IMR-90 (cell line): ENCODE results near the gene TMPRSS3. TPM values are rescaled to one million over a fixed set of nuclear protein-coding genes. Genes with fewer than 3 reads are reported as not detected.

Source experiments
- ATAC-seq: fragments of 200-7000 bp; cut with Tn5 transposase; 2 replicates; pipeline ENCODE4 v1.9.1; 2020; ENCODE audit warnings: low read depth, mild to moderate bottlenecking, moderate library complexity
- BruUV-seq: library from RNA; stranded (reverse); fragments of 400-500 nt; replicated peaks from 2 replicates; lab custom pipeline; 2021; lab: Mats Ljungman, UMichigan
- CTCF ChIA-PET: fragments of 300-600 bp; formaldehyde crosslinking; extraction: SDS; loops from one replicate; lab custom pipeline; 2021; ENCODE audit warnings: antibody characterized with exemption; lab: Yijun Ruan, JAX
- POLR2A ChIA-PET: fragments of 300-600 bp; sonication (Branson Sonifier 250); formaldehyde crosslinking; loops from one replicate; lab custom pipeline; 2022; ENCODE audit warnings: antibody characterized with exemption; ENCODE audit not compliant: unreplicated experiment; lab: Charles Lee
- DNase-seq: peaks from one replicate; pipeline ENCODE4 v3.0.0; 2013
- H2AFZ ChIP-seq: replicated peaks from 2 replicates; pipeline ENCODE3; 2013; ENCODE audit warnings: low read length, mild to moderate bottlenecking; ENCODE audit not compliant: poor library complexity
- H2AK5ac ChIP-seq: 2 replicates; pipeline ENCODE4 v1.6.1; 2013; ENCODE audit warnings: low read depth, low read length, inconsistent platforms
- H2AK9ac ChIP-seq: replicated peaks from 2 replicates; pipeline ENCODE3; 2013; ENCODE audit warnings: mild to moderate bottlenecking, low read depth, low read length, moderate library complexity; ENCODE audit not compliant: poor library complexity
- H2BK120ac ChIP-seq: 2 replicates; pipeline ENCODE4 v1.6.1; 2013; ENCODE audit warnings: low read depth, low read length, inconsistent platforms
- H2BK15ac ChIP-seq: 3 replicates; pipeline ENCODE4 v1.6.1; 2013; ENCODE audit warnings: low read depth, low read length, inconsistent platforms
- H2BK20ac ChIP-seq: 2 replicates; pipeline ENCODE4 v1.6.1; 2013; ENCODE audit warnings: low read depth, mild to moderate bottlenecking, inconsistent platforms, low read length, moderate library complexity
- H2BK5ac ChIP-seq: 2 replicates; pipeline ENCODE4 v1.6.1; 2013; ENCODE audit warnings: mild to moderate bottlenecking, low read depth, low read length, inconsistent platforms; ENCODE audit not compliant: poor library complexity, severe bottlenecking
- H3K14ac ChIP-seq: replicated peaks from 2 replicates; pipeline ENCODE4 v1.6.1; 2013; ENCODE audit warnings: low read depth, low read length, inconsistent platforms
- H3K18ac ChIP-seq: 2 replicates; pipeline ENCODE4 v1.6.1; 2013; ENCODE audit warnings: low read depth, low read length, control low read depth
- H3K23ac ChIP-seq: 2 replicates; pipeline ENCODE4 v1.6.1; 2013; ENCODE audit warnings: low read depth, low read length, inconsistent platforms
- H3K27ac ChIP-seq: 2 replicates; pipeline ENCODE4 v1.5.1; 2013; ENCODE audit warnings: mild to moderate bottlenecking, control low read depth, low read length; ENCODE audit not compliant: insufficient read depth
- H3K27me3 ChIP-seq: 2 replicates; pipeline ENCODE4 v1.6.1; 2013; ENCODE audit warnings: low read length; ENCODE audit not compliant: control insufficient read depth, insufficient read depth
- H3K36me3 ChIP-seq: 2 replicates; pipeline ENCODE4 v1.6.1; 2013; ENCODE audit warnings: low read length, mixed read lengths; ENCODE audit not compliant: control insufficient read depth, insufficient read depth
- H3K4ac ChIP-seq: 2 replicates; pipeline ENCODE4 v1.6.1; 2013; ENCODE audit warnings: low read depth, low read length, inconsistent platforms
- H3K4me1 ChIP-seq: 2 replicates; pipeline ENCODE4 v1.6.1; 2013; ENCODE audit warnings: low read length, mixed read lengths; ENCODE audit not compliant: control insufficient read depth, insufficient read depth
- H3K4me2 ChIP-seq: 2 replicates; pipeline ENCODE4 v1.6.1; 2013; ENCODE audit warnings: low read depth, mild to moderate bottlenecking, control low read depth, low read length, moderate library complexity
- H3K4me3 ChIP-seq: 2 replicates; pipeline ENCODE4 v1.5.1; 2013; ENCODE audit warnings: low read depth, mild to moderate bottlenecking, control low read depth, low read length, moderate library complexity; ENCODE audit not compliant: insufficient read depth
- H3K56ac ChIP-seq: 2 replicates; pipeline ENCODE4 v1.6.1; 2013; ENCODE audit warnings: low read length, inconsistent platforms; ENCODE audit not compliant: insufficient read depth; ENCODE audit errors: extremely low read depth
- H3K79me1 ChIP-seq, 2 experiments: 2 replicates each; pipeline ENCODE4 v1.6.1; 2013; ENCODE audit warnings: low read length in 2 of 2, inconsistent platforms in 1 of 2, low read depth in 1 of 2
- H3K9ac ChIP-seq: 2 replicates; pipeline ENCODE4 v1.6.1; 2013; ENCODE audit warnings: low read depth, low read length, control low read depth
- H3K9me1 ChIP-seq: 2 replicates; pipeline ENCODE4 v1.6.1; 2013; ENCODE audit warnings: low read length, inconsistent platforms; ENCODE audit not compliant: insufficient read depth
- H3K9me3 ChIP-seq: 2 replicates; pipeline ENCODE4 v1.6.1; 2013; ENCODE audit warnings: low read length; ENCODE audit not compliant: control insufficient read depth, insufficient read depth
- H4K20me1 ChIP-seq: 2 replicates; pipeline ENCODE4 v1.6.1; 2013; ENCODE audit warnings: low read length, inconsistent platforms; ENCODE audit not compliant: insufficient read depth
- H4K5ac ChIP-seq: 2 replicates; pipeline ENCODE4 v1.6.1; 2013; ENCODE audit warnings: mild to moderate bottlenecking, low read depth, low read length, control low read depth
- H4K8ac ChIP-seq, 2 experiments: 2 replicates each; pipeline ENCODE4 v1.6.1; 2013; ENCODE audit warnings: low read depth in 2 of 2, low read length in 2 of 2, control low read depth in 1 of 2, inconsistent platforms in 1 of 2
- H4K91ac ChIP-seq: 2 replicates; pipeline ENCODE4 v1.6.1; 2013; ENCODE audit warnings: low read depth, low read length, inconsistent platforms; ENCODE audit not compliant: insufficient read depth
- BHLHE40 ChIP-seq: fragments of 150-350 bp; IDR thresholded peaks from 2 replicates; pipeline ENCODE4 v1.6.1; 2016; ENCODE audit warnings: mild to moderate bottlenecking, low read depth, low read length
- CEBPB ChIP-seq: IDR thresholded peaks from 2 replicates; pipeline ENCODE4 v1.6.1; 2012; ENCODE audit warnings: low read depth, low read length, improper control_type of control experiment
- CHD1 ChIP-seq: IDR thresholded peaks from 2 replicates; pipeline ENCODE4 v1.6.1; 2012; ENCODE audit warnings: low read depth, low read length, improper control_type of control experiment
- CTCF ChIP-seq: conservative IDR thresholded peaks from 2 replicates; pipeline ENCODE4 v1.5.1; 2012; ENCODE audit warnings: mild to moderate bottlenecking, low read depth, low read length, improper control_type of control experiment
- ELK1 ChIP-seq: fragments of 150-350 bp; IDR thresholded peaks from 2 replicates; pipeline ENCODE4 v1.6.1; 2016; ENCODE audit warnings: low read depth, mild to moderate bottlenecking, low read length, moderate library complexity, borderline replicate concordance
- FOS ChIP-seq: fragments of 150-350 bp; IDR thresholded peaks from 2 replicates; pipeline ENCODE4 v1.6.1; 2016; ENCODE audit warnings: low read depth, low read length
- MAFK ChIP-seq: IDR thresholded peaks from 2 replicates; pipeline ENCODE4 v1.6.1; 2012; ENCODE audit warnings: low read depth, low read length, improper control_type of control experiment
- MAZ ChIP-seq: IDR thresholded peaks from 2 replicates; pipeline ENCODE4 v1.6.1; 2012; ENCODE audit warnings: low read depth, mild to moderate bottlenecking, low read length, improper control_type of control experiment, moderate library complexity, borderline replicate concordance
- MXI1 ChIP-seq: IDR thresholded peaks from 2 replicates; pipeline ENCODE4 v1.6.1; 2012; ENCODE audit warnings: low read depth, mild to moderate bottlenecking, low read length, moderate library complexity, borderline replicate concordance
- NFE2L2 ChIP-seq: fragments of 150-350 bp; IDR thresholded peaks from 2 replicates; pipeline ENCODE4 v1.6.1; 2016; ENCODE audit warnings: low read depth, mild to moderate bottlenecking, low read length
- POLR2A ChIP-seq: IDR thresholded peaks from 2 replicates; pipeline ENCODE4 v1.6.1; 2012; ENCODE audit warnings: mild to moderate bottlenecking, low read depth, low read length
- RAD21 ChIP-seq: IDR thresholded peaks from 2 replicates; pipeline ENCODE4 v1.6.1; 2012; ENCODE audit warnings: low read length, improper control_type of control experiment
- RCOR1 ChIP-seq: IDR thresholded peaks from 2 replicates; pipeline ENCODE4 v1.6.1; 2012; ENCODE audit warnings: mild to moderate bottlenecking, low read length, improper control_type of control experiment; ENCODE audit not compliant: insufficient replicate concordance
- RFX5 ChIP-seq: IDR thresholded peaks from 2 replicates; pipeline ENCODE4 v1.8.0; 2012; ENCODE audit warnings: low read depth, mild to moderate bottlenecking, low read length, moderate library complexity
- SMC3 ChIP-seq: fragments of 150-350 bp; IDR thresholded peaks from 2 replicates; pipeline ENCODE4 v1.6.1; 2016; ENCODE audit warnings: low read depth, mild to moderate bottlenecking, antibody characterized with exemption, low read length, moderate library complexity
- dilution Hi-C: fragments of 300-500 bp; cut with HindIII; formaldehyde crosslinking; loops from one replicate; pipeline ENCODE4 v1.14.3; 2018; ENCODE audit warnings: low sequenced_read_pairs; ENCODE audit not compliant: unreplicated experiment
- in situ Hi-C: fragments of 300-500 bp; cut with MboI; formaldehyde crosslinking; loops from 3 replicates; pipeline ENCODE4 v1.14.3; 2019; ENCODE audit warnings: low sequenced_read_pairs, inconsistent platforms, mixed read lengths
- intact Hi-C: fragments of 100-400 bp; cut with micrococcal nuclease; formaldehyde crosslinking; loops from 2 replicates; pipeline ENCODE4 v1.10.0; 2022
- polyA plus RNA-seq, 3 experiments: library from polyadenylated mRNA; depleted of rRNA; stranded (reverse); fragments of >200 nt; gene quantifications; 2 replicates each; pipeline ENCODE4 v1.2.3, GENCODE V29; 2012; ENCODE audit warnings: low replicate concordance in 1 of 3
- total RNA-seq: library from RNA; depleted of rRNA; stranded (reverse); fragments of >200 nt; gene quantifications from 2 replicates; pipeline ENCODE4 v1.2.3, GENCODE V29; 2012
- TF ChIP-seq, protein P1 (sequence below): fragments of 150-350 bp; IDR thresholded peaks from 2 replicates; pipeline ENCODE4 v1.6.1; 2017; ENCODE audit warnings: mild to moderate bottlenecking, antibody characterized with exemption, low read length, low read depth

Gene TMPRSS3
- total and polyA plus RNA-seq, 2 of the 4 experiments (the other 2 are of a cell fraction) = not detected

DNA sequence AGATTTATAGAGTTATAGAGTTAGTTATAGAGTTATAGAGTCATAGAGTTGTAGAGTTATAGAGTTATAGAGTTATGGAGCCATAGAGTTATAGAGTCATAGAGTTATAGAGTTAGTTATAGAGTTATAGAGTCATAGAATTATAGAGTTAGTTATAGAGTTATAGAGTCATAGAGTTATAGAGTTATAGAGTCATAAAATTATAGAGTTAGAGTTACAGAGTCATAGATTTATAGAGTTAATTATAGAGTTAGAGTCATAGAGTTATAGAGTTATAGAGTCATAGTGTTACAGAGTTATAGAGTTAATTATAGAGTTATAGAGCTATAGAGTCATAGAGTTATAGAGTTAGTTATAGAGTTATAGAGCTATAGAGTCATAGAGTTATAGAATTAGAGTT, 40.0 kb upstream of the TMPRSS3 start:
- no peak overlapping the region for H3K9ac ChIP-seq
- no peak overlapping the region for H3K56ac ChIP-seq
- no peak for TF ChIP-seq RAD21
- TF ChIP-seq, protein P1, sequence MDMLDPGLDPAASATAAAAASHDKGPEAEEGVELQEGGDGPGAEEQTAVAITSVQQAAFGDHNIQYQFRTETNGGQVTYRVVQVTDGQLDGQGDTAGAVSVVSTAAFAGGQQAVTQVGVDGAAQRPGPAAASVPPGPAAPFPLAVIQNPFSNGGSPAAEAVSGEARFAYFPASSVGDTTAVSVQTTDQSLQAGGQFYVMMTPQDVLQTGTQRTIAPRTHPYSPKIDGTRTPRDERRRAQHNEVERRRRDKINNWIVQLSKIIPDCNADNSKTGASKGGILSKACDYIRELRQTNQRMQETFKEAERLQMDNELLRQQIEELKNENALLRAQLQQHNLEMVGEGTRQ = no peak
- TF ChIP-seq MAZ = no peak
- TF ChIP-seq POLR2A = no peak
- no peak for TF ChIP-seq RCOR1
- no peak for TF ChIP-seq BHLHE40
- TF ChIP-seq RFX5 = no peak
- no peak for TF ChIP-seq CHD1
- TF ChIP-seq CTCF = no peak
- TF ChIP-seq MAFK = no peak
- TF ChIP-seq NFE2L2 = no peak
- no peak for TF ChIP-seq MXI1
- no peak for TF ChIP-seq ELK1
- no peak for TF ChIP-seq FOS
- no peak for TF ChIP-seq SMC3
- TF ChIP-seq CEBPB = no peak
- no peaks in the 10 kb centered on the region for H3K79me1 ChIP-seq
- H3K23ac ChIP-seq = no peak overlapping the region
- no peaks in the 10 kb centered on the region for H3K9me1 ChIP-seq
- H2BK120ac ChIP-seq = no peak overlapping the region
- H4K91ac ChIP-seq = no peak overlapping the region
- H2AK9ac ChIP-seq = no peak overlapping the region
- H3K9me3 ChIP-seq = no peaks in the 10 kb centered on the region; the same call in none of the 2 replicates
- H3K36me3 ChIP-seq = no peaks in the 10 kb centered on the region
- H2AK5ac ChIP-seq = no peak overlapping the region
- H3K27ac ChIP-seq = no peak overlapping the region
- dilution Hi-C loops = no loop called here
- in situ Hi-C loops = no loop called here
- ATAC-seq = no peak
- no peak overlapping the region for H4K8ac ChIP-seq
- no peak overlapping the region for H3K4me2 ChIP-seq
- H2BK5ac ChIP-seq = no peak overlapping the region
- ChIA-PET CTCF (no interaction called here), POLR2A (no interaction called here)
- H4K5ac ChIP-seq = no peak overlapping the region
- H2BK15ac ChIP-seq = no peak overlapping the region
- H3K4me1 ChIP-seq = no peaks in the 10 kb centered on the region
- H3K27me3 ChIP-seq = no peaks in the 10 kb centered on the region; the same call in 1 of the 2 replicates
- BruUV-seq = no TSS peak
- H3K14ac ChIP-seq = no peak overlapping the region
- no peak overlapping the region for H3K4me3 ChIP-seq
- H2BK20ac ChIP-seq = no peak overlapping the region
- no peaks in the 10 kb centered on the region for H4K20me1 ChIP-seq
- H3K18ac ChIP-seq = no peak overlapping the region
- DNase-seq = no peak
- intact Hi-C loops = no loop called here
- H3K4ac ChIP-seq = no peak overlapping the region
- H2AFZ ChIP-seq = no peak overlapping the region
